ENCODE measurements around the gene OBI1.

Gene OBI1

GRCh38 chr13:78601874-78602560 lies 56.9 kb downstream of the OBI1 start:
- Mint-ChIP-seq H3K27ac (peak overlapping the region; percentile 76), H3K4me3 (peak overlapping the region; percentile 80), H3K9me3 (peaks cover 5% of the 10 kb centered on the region), H3K27me3 (ENCODE audit: low read depth) (peaks cover 90% of the 10 kb centered on the region), H3K36me3 (ENCODE audit: low read depth) (peaks cover 8% of the 10 kb centered on the region), H3K4me1 (ENCODE audit: low read depth) (peaks cover 27% of the 10 kb centered on the region)

- Mint-ChIP-seq H3K9me3 (peaks cover 5% of the 10 kb centered on the region), H3K27me3 (ENCODE audit: low read depth) (peaks cover 90% of the 10 kb centered on the region), H3K4me3 (peak overlapping the region; percentile 48), H3K36me3 (ENCODE audit: low read depth) (peaks cover 8% of the 10 kb centered on the region), H3K4me1 (ENCODE audit: low read depth) (peaks cover 25% of the 10 kb centered on the region), H3K27ac (peak overlapping the region; percentile 50)
These were observed 57.7 kb downstream of the OBI1 start for GRCh38 chr13:78601124-78601873.

- no peak overlapping the region for H3K4me3 Mint-ChIP-seq
- peaks cover 5% of the 10 kb centered on the region for H3K9me3 Mint-ChIP-seq
- peak overlapping the region; percentile 50 for H3K27ac Mint-ChIP-seq
- H3K36me3 Mint-ChIP-seq (ENCODE audit: low read depth) = peaks cover 8% of the 10 kb centered on the region
- peaks cover 29% of the 10 kb centered on the region for H3K4me1 Mint-ChIP-seq (ENCODE audit: low read depth)
- peaks cover 86% of the 10 kb centered on the region for H3K27me3 Mint-ChIP-seq (ENCODE audit: low read depth)
These were observed 58.6 kb downstream of the OBI1 start for GRCh38 chr13:78600280-78600883.

DNA sequence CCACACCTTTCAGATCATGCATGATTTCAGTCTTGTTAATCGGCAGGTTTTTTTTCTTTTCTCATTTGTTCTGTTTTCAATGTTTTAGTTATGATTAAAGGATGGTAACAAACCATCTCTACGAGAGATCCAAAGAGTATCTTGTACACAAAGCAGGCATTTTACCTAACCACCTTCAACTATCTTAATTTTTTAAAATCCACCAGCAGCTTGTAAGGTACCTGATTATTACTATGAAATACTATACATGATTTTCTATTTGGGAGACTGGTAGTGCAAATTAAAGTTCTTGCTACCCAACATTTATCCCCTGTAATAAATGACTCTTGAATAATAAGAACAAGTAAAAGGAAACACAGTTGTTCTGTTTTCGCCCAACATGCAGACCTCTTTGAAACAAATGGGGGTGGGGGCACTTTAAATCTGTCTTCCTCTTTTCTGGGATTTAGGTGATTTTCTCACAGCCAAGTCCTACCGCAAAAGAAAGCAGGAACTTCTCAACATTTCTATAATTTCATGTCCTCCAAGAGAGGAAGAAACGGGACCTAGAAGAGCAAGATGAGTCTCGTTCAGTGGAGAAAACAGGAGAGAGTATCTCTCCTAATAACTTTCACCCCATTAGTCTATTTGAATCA lies 59.2 kb downstream of the OBI1 start:
- peaks cover 86% of the 10 kb centered on the region for H3K27me3 Mint-ChIP-seq (ENCODE audit: low read depth)
- peaks cover 8% of the 10 kb centered on the region for H3K36me3 Mint-ChIP-seq (ENCODE audit: low read depth)
- no peak overlapping the region for H3K4me3 Mint-ChIP-seq
- peak overlapping the region; percentile 9 for H3K27ac Mint-ChIP-seq
- H3K9me3 Mint-ChIP-seq = peaks cover 5% of the 10 kb centered on the region
- H3K4me1 Mint-ChIP-seq (ENCODE audit: low read depth) = peaks cover 30% of the 10 kb centered on the region

DNA sequence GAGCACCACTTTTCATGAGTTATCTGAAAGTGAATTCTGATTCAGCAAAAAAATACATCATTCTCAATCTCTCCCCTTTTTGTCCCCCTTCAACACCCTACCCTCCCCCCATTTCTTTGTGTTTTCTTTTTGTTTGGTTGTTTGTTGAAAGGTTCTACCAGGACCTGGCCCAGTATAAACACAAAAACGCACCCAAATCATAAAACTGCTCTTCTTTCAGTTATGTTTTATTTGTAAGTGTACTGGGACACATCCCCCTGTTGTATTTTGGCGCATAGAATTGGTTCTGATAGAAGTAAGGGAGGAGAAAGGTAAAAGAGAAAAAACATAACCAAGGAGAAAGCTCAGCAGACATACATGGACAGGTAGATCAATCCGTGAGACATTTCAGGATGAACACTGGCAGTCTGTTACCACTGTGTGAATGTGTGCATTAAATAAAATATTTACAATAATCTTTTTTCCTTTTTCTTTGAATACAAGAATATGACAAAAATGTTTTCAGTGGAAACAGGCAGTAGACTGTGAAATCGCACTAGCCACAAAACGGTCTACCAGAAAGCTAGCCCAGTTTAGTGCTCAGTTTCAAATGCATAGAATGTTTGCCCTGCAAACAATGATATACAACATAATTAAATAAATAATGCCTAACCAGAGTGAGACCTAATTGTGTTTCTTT lies 59.9 kb downstream of the OBI1 start:
- H3K4me1 Mint-ChIP-seq (ENCODE audit: low read depth) = peaks cover 27% of the 10 kb centered on the region
- H3K27ac Mint-ChIP-seq = no peak overlapping the region
- no peak overlapping the region for H3K4me3 Mint-ChIP-seq
- peaks cover 86% of the 10 kb centered on the region for H3K27me3 Mint-ChIP-seq (ENCODE audit: low read depth)
- H3K36me3 Mint-ChIP-seq (ENCODE audit: low read depth) = peaks cover 8% of the 10 kb centered on the region
- H3K9me3 Mint-ChIP-seq = peaks cover 5% of the 10 kb centered on the region

DNA sequence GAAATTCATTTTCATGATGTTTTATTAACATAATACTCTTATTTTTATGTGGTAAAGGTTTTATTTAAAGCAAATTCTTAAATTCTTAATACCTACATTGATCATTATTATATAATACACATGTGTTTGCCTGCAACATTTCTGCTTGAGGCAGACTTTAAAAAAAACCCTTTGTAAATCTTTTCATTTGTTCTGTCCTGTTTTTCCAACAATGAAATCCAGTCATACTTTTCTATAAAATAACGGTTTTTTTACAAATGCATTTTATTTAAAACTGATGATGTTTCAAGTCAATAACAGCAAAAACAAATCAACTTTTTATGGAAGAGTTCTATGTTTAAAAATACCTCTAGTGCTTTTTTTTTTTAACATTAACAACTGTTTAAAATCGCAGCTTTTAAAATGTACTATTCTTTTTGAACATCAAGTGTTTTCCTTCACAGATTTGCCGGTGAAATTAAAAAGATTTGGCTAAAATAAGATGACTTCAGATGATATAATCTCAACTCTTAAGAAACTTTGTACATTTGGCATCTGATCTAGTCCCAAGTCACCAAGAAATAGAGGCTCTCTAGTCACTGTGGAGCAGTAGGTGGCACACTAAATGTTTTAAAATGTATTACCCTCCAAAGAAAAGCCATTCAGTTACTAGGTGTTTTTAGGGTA lies 60.7 kb downstream of the OBI1 start:
- peaks cover 23% of the 10 kb centered on the region for H3K4me1 Mint-ChIP-seq (ENCODE audit: low read depth)

DNA sequence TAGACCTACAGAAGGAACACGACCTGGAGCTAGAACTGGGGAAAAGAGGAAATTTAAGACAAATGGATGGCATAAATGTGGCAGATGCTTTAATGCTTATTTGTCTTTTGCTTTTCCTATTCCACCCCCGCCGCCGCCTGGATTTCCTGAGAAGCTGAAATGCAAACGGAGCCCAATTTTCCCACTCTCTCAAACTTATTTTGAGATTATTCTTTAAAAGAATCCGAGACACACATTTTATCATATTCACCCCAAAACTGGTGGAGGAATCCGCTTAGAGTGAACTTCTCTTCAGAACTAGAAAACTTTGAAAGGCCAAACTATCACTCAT lies 61.4 kb downstream of the OBI1 start:
- Mint-ChIP-seq H3K27me3 (ENCODE audit: low read depth) (peaks cover 89% of the 10 kb centered on the region), H3K9me3 (peaks cover 5% of the 10 kb centered on the region), H3K4me1 (ENCODE audit: low read depth) (peaks cover 20% of the 10 kb centered on the region), H3K27ac (peak overlapping the region; percentile 38), H3K4me3 (no peak overlapping the region), H3K36me3 (ENCODE audit: low read depth) (peaks cover 6% of the 10 kb centered on the region)

More for the DNA sequence above, 60.7 kb downstream of the OBI1 start:
- Mint-ChIP-seq H3K27me3 (ENCODE audit: low read depth) (peaks cover 86% of the 10 kb centered on the region), H3K27ac (no peak overlapping the region), H3K9me3 (peaks cover 5% of the 10 kb centered on the region), H3K36me3 (ENCODE audit: low read depth) (peaks cover 8% of the 10 kb centered on the region), H3K4me3 (no peak overlapping the region)

- H3K4me3 Mint-ChIP-seq = no peak overlapping the region
These were observed 62.0 kb downstream of the OBI1 start for GRCh38 chr13:78596736-78597601.

DNA sequence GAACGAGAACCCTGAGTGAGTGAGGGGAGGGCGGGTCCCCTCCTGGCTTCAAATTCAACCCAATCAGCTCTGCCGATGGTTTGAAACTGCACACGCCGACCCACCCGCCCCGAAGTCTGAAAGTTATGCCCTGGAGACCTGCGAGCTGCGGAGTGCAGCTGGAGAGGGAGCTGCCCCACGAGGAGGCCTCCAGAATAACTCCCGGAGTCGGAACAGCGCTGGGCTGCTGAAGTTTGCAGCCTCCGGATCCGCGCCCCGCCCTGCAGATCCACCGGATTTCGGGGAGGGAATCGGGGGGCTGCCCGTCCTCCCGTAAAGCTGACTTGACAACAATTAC lies 62.6 kb downstream of the OBI1 start:
- Mint-ChIP-seq H3K9me3 (peaks cover 5% of the 10 kb centered on the region), H3K27ac (no peak overlapping the region), H3K4me3 (no peak overlapping the region), H3K27me3 (ENCODE audit: low read depth) (peaks cover 94% of the 10 kb centered on the region), H3K4me1 (ENCODE audit: low read depth) (peaks cover 15% of the 10 kb centered on the region), H3K36me3 (ENCODE audit: low read depth) (peaks cover 2% of the 10 kb centered on the region)

More at GRCh38 chr13:78596736-78597601, 62.0 kb downstream of the OBI1 start:
- peaks cover 17% of the 10 kb centered on the region for H3K4me1 Mint-ChIP-seq (ENCODE audit: low read depth)
- peaks cover 5% of the 10 kb centered on the region for H3K9me3 Mint-ChIP-seq
- peaks cover 91% of the 10 kb centered on the region for H3K27me3 Mint-ChIP-seq (ENCODE audit: low read depth)
- peaks cover 2% of the 10 kb centered on the region for H3K36me3 Mint-ChIP-seq (ENCODE audit: low read depth)
- peak overlapping the region; percentile 38 for H3K27ac Mint-ChIP-seq

DNA sequence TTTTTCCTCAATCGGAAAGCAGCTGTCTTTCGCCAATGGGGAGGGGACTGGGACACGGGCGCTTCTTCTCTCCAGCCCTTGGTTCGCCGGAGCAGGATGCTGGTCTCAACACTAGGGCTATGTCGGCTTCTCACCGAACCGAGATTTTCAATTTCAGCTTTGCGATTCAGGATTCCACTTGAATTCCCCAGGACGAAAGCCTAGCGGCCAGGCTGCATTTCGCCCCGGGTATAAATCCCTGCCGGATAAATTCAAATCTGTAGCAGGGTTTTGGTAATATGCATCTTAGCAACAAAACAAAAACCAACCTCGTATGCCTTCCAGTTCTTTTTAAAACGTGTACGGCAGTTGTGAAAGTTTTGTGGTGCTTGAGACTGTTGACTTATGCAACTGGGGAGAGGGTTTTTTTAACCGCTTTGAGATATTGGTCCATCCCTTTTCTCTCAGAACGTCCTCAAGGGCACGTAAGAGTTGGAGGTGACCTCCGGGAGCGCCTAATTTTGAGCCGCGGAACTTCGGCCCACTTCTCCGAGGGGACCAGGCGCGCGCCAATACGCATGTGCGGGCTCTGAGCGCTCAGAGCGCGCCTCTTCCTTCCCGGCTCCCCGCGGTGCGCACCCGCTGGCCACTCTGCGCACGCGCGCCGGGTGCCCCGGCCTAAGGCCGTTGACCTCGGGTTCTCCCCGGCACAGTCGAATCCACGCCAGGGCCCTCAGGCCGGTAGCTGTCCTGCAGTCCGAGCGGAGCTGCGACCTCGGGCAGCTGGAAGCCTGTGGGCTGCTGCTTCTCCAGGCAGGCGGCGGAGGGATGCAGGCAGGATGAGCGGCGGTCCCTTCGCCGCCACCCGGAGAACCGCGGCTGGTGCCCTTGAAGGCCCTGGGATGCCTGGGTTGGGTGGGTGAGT lies 63.2 kb downstream of the OBI1 start:
- Mint-ChIP-seq H3K27me3 (ENCODE audit: low read depth) (peaks cover 93% of the 10 kb centered on the region), H3K9me3 (peaks cover 5% of the 10 kb centered on the region), H3K36me3 (ENCODE audit: low read depth) (peaks cover under 1% of the 10 kb centered on the region), H3K4me1 (ENCODE audit: low read depth) (peaks cover 10% of the 10 kb centered on the region), H3K4me3 (no peak overlapping the region), H3K27ac (peak overlapping the region; percentile 45)

DNA sequence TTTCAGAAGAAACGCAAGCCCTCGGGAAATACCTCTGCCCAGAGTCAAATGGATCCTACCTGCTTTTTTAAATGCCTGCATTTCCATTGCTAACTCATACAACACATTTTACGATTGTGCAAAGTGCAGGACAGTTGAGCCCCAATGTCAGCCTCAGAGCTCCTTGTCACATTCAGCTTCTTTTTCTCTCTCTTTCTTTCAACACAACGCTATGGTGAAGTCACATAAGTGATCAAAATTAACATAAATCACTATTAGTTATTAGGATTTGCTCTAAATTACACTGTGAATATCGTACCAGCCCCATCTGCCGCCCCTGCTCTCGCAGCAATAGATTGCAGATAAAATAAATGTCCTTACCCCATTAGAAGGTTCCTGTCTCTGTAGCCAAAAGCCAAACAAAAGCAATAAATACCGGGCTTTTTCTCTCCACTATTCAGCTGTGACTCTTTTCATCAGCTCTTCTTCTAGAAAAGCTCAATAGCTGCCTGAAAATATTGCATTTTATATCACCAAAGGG lies 64.4 kb downstream of the OBI1 start:
- Mint-ChIP-seq H3K4me1 (ENCODE audit: low read depth) (peaks cover 4% of the 10 kb centered on the region), H3K36me3 (ENCODE audit: low read depth) (no peaks in the 10 kb centered on the region), H3K27ac (peak overlapping the region; percentile 46), H3K27me3 (ENCODE audit: low read depth) (peaks cover 91% of the 10 kb centered on the region), H3K4me3 (no peak overlapping the region), H3K9me3 (peaks cover 3% of the 10 kb centered on the region)

- Mint-ChIP-seq H3K27ac (no peak overlapping the region), H3K9me3 (peaks cover 3% of the 10 kb centered on the region), H3K4me1 (ENCODE audit: low read depth) (peaks cover 4% of the 10 kb centered on the region), H3K27me3 (ENCODE audit: low read depth) (peaks cover 91% of the 10 kb centered on the region), H3K4me3 (no peak overlapping the region), H3K36me3 (ENCODE audit: low read depth) (no peaks in the 10 kb centered on the region)
These were observed 65.1 kb downstream of the OBI1 start for GRCh38 chr13:78593652-78594455.
